Measurements from ENCODE around the gene KRT8. TPM values are rescaled to one million over a fixed set of nuclear protein-coding genes. Genes with fewer than 3 reads are reported as not detected.
A peak's percentile ranks its signal among the peaks of the same experiment; 100 is the strongest.

Gene KRT8
- total RNA-seq, 1 experiment from 2014 or later, result 179 TPM

- no peak for DNase-seq (ENCODE audit: unreplicated experiment)
- ChIA-PET CTCF (interaction anchor here (1.1 to 16.4 kb wide), 11 partner anchors 12 to 724 kb away, joined by 3 to 366 read pairs (median 7); partner anchors contain the start of genes KRT5 and KRT85), POLR2A (interaction anchor here (0.6 to 17.0 kb wide), 13 partner anchors 7 to 725 kb away, joined by 3 to 675 read pairs (median 9); partner anchors contain the start of genes EIF4B, KRT5 and KRT6A)
- BruUV-seq (replicated peaks), result no TSS peak
- intact Hi-C loops (cut with micrococcal nuclease), result loop anchor here (5.0 to 10.0 kb wide), 2 partner anchors 546 to 658 kb away; no protein-coding TSS in a partner anchor
- peaks cover 85% of the 10 kb centered on the region for H3K4me1 Mint-ChIP-seq (ENCODE audit: insufficient read depth, unreplicated experiment)
- H3K27me3 Mint-ChIP-seq (ENCODE audit: insufficient read depth, unreplicated experiment), result no peaks in the 10 kb centered on the region
- no peak for TF ChIP-seq CTCF (IDR thresholded peaks at IDR 0.05; ENCODE audit: unreplicated experiment)
- H3K27ac Mint-ChIP-seq (ENCODE audit: low read depth, unreplicated experiment), result peak overlapping the region; percentile 95
- H3K36me3 Mint-ChIP-seq (ENCODE audit: insufficient read depth, unreplicated experiment), result peaks cover 6% of the 10 kb centered on the region
- no peaks in the 10 kb centered on the region for H3K9me3 Mint-ChIP-seq (ENCODE audit: unreplicated experiment)
- H3K4me3 Mint-ChIP-seq (ENCODE audit: unreplicated experiment), result peak overlapping the region; percentile 55
Measured at GRCh38 chr12:52872644-52873389, 32.1 kb downstream of the KRT8 start.

- Mint-ChIP-seq H3K4me3 (ENCODE audit: unreplicated experiment) (peak overlapping the region; percentile 14), H3K4me1 (ENCODE audit: insufficient read depth, unreplicated experiment) (peaks cover 85% of the 10 kb centered on the region), H3K36me3 (ENCODE audit: insufficient read depth, unreplicated experiment) (peaks cover 6% of the 10 kb centered on the region), H3K27ac (ENCODE audit: low read depth, unreplicated experiment) (peak overlapping the region; percentile 90), H3K9me3 (ENCODE audit: unreplicated experiment) (no peaks in the 10 kb centered on the region), H3K27me3 (ENCODE audit: insufficient read depth, unreplicated experiment) (no peaks in the 10 kb centered on the region)
- no peak for TF ChIP-seq CTCF (IDR thresholded peaks at IDR 0.05; ENCODE audit: unreplicated experiment)
- TSS peak; percentile 46 for BruUV-seq (replicated peaks)
- ChIA-PET CTCF (interaction anchor here (0.5 to 16.4 kb wide), 13 partner anchors 8 to 722 kb away, joined by 3 to 366 read pairs (median 5); partner anchors contain the start of genes KRT5 and KRT85), POLR2A (interaction anchor here (0.7 to 17.0 kb wide), 9 partner anchors 8 to 723 kb away, joined by 3 to 675 read pairs (median 10); partner anchors contain the start of genes KRT5 and KRT6A)
- intact Hi-C loops (cut with micrococcal nuclease), result loop anchor here (2.0 to 10.0 kb wide), 5 partner anchors 351 to 657 kb away; partner anchors contain the start of gene KRT5
- DNase-seq (ENCODE audit: unreplicated experiment), result peak; percentile 98
Measured at GRCh38 chr12:52871291-52872039, 33.4 kb downstream of the KRT8 start.

- peak overlapping the region; percentile 90 for H3K27ac Mint-ChIP-seq (ENCODE audit: low read depth, unreplicated experiment)
- H3K36me3 Mint-ChIP-seq (ENCODE audit: insufficient read depth, unreplicated experiment), result peaks cover 6% of the 10 kb centered on the region
- peaks cover 77% of the 10 kb centered on the region for H3K4me1 Mint-ChIP-seq (ENCODE audit: insufficient read depth, unreplicated experiment)
- ChIA-PET CTCF (interaction anchor here (0.6 to 16.4 kb wide), 20 partner anchors 9 to 907 kb away, joined by 3 to 366 read pairs (median 4); partner anchors contain the start of genes KRT5 and KRT85), POLR2A (interaction anchor here (0.5 to 17.0 kb wide), 13 partner anchors 9 to 723 kb away, joined by 3 to 675 read pairs (median 6); partner anchors contain the start of genes KRT5 and KRT6A)
- BruUV-seq (replicated peaks), result no TSS peak
- TF ChIP-seq CTCF (IDR thresholded peaks at IDR 0.05; ENCODE audit: unreplicated experiment), result peak; percentile 95
- H3K4me3 Mint-ChIP-seq (ENCODE audit: unreplicated experiment), result peak overlapping the region; percentile 14
- intact Hi-C loops (cut with micrococcal nuclease), result loop anchor here (1.0 to 10.0 kb wide), 7 partner anchors 287 to 656 kb away; partner anchors contain the start of gene KRT5
- peak; percentile 84 for DNase-seq (ENCODE audit: unreplicated experiment)
- no peaks in the 10 kb centered on the region for H3K27me3 Mint-ChIP-seq (ENCODE audit: insufficient read depth, unreplicated experiment)
- H3K9me3 Mint-ChIP-seq (ENCODE audit: unreplicated experiment), result no peaks in the 10 kb centered on the region
Measured at GRCh38 chr12:52870361-52871290, 34.2 kb downstream of the KRT8 start.
